ENCODE results near the gene RAPGEF3.

Gene RAPGEF3

GRCh38 chr12:47757364-47757839 is 1.3 kb downstream of the RAPGEF3 start:
- TF ChIP-seq, protein P1, sequence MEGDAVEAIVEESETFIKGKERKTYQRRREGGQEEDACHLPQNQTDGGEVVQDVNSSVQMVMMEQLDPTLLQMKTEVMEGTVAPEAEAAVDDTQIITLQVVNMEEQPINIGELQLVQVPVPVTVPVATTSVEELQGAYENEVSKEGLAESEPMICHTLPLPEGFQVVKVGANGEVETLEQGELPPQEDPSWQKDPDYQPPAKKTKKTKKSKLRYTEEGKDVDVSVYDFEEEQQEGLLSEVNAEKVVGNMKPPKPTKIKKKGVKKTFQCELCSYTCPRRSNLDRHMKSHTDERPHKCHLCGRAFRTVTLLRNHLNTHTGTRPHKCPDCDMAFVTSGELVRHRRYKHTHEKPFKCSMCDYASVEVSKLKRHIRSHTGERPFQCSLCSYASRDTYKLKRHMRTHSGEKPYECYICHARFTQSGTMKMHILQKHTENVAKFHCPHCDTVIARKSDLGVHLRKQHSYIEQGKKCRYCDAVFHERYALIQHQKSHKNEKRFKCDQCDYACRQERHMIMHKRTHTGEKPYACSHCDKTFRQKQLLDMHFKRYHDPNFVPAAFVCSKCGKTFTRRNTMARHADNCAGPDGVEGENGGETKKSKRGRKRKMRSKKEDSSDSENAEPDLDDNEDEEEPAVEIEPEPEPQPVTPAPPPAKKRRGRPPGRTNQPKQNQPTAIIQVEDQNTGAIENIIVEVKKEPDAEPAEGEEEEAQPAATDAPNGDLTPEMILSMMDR (IDR thresholded peaks at IDR 0.05; ENCODE audit: low read depth, low read length): no peak
- TF ChIP-seq MAX (IDR thresholded peaks at IDR 0.05; ENCODE audit: low read depth, low read length): no peak
- peak overlapping the region; percentile 71 for H3K4me3 ChIP-seq (ENCODE audit: low read depth, low read length)
- DNase-seq (ENCODE audit: low read depth): no peak

DNA sequence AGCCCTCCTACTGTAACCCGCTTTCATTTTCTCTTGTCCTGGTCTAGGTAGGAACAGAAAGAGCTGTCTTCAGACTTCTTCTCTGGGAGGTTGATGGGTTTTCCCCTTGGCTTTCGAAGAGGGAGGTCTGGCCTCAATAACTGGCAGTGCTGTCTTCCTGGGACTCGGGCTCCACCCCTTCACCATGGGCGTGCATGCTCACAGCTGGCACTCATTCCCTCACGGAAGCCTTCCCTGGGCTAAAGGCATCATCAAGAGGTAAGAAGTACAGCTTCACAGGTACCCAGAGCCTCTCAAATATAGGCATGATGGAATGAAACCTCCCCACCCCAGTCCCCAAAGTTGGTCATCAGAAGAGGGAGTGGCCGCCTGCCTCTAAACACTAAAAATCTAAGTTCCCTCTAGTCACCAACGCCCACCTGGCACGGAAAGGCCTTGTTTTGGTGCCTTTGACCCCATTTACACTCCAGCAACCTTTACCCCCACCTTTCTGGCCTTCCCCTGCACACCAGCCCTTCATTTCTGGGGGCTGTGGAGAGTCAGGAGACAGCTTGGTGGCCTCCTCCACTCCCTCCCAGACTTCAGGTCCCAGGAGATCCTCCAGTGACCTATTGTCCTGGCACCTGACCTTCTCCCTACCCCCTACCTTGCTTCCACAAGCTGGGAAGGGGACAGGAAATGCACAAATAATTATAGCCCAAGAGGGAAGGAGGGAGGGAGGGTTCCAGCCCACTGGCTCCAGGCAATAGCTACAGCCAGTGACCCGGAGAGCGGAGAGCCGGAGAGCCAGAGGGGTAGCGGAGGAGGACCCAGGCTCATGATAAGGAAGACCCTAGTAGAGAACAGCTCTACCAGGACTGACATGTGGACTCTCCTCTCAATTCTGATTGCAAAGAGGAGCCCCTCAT is 2.8 kb downstream of the RAPGEF3 start:
- DNase-seq (ENCODE audit: low read depth): no peak
- H3K4me3 ChIP-seq (ENCODE audit: low read depth, low read length): peak overlapping the region; percentile 33
- TF ChIP-seq MAX (IDR thresholded peaks at IDR 0.05; ENCODE audit: low read depth, low read length): no peak

DNA sequence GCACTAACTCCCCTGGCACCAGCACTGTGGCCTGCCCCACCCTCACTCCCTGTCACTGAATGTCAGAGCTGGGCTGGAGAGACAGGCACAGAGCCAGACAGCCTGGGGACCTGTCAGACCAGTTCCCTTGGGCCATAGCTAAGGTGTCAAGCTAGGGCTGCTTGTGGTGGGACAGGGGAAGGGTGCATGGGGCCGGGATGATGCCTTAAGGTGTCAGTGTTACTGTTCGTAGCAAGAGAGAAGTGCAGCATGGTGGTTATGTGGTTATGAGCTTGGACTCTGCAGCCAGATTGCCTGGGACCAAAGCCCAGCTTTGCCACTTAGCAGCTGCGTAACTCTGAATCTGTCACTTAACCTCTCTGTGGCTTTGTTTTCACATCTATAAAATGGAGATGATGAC is 3.8 kb downstream of the RAPGEF3 start:
- no peak overlapping the region for H3K4me3 ChIP-seq (ENCODE audit: low read depth, low read length)
- TF ChIP-seq, protein P1 (IDR thresholded peaks at IDR 0.05; ENCODE audit: low read depth, low read length): no peak
- TF ChIP-seq MYC (IDR thresholded peaks at IDR 0.05; ENCODE audit: low read depth, low read length): 0 out of 2 replicates have a peak, but pooled peaks have one; percentile 11
- peak; percentile 42 for DNase-seq (ENCODE audit: low read depth)

DNA sequence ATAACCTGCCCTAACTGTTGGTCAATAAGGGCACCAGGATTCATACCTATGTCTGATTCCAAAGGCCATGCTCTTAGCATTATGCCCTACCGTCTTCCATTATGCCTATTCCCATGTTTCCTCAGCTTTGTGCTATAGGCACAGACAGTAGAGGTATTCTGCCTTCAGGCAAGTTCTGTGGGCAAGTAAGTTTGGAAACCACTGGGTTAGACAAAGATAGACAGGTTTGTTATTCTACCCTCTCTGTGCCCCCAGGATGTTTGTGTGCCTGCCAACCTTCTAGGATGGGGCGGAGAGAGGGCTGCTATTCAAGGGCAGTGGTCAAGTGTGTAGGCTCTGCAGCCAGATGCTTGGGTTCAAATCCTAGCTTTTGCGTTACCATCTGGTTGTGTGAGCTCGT is 4.6 kb downstream of the RAPGEF3 start:
- no peak for DNase-seq (ENCODE audit: low read depth)
- H3K4me3 ChIP-seq (ENCODE audit: low read depth, low read length): peak overlapping the region; percentile 50
- TF ChIP-seq, protein P1 (IDR thresholded peaks at IDR 0.05; ENCODE audit: low read depth, low read length): no peak
- TF ChIP-seq MAX (IDR thresholded peaks at IDR 0.05; ENCODE audit: low read depth, low read length) (no peak), MYC (IDR thresholded peaks at IDR 0.05; ENCODE audit: low read depth, low read length) (no peak), POLR2A (IDR thresholded peaks at IDR 0.05; ENCODE audit: extremely low read depth, insufficient read length) (no peak)

DNA sequence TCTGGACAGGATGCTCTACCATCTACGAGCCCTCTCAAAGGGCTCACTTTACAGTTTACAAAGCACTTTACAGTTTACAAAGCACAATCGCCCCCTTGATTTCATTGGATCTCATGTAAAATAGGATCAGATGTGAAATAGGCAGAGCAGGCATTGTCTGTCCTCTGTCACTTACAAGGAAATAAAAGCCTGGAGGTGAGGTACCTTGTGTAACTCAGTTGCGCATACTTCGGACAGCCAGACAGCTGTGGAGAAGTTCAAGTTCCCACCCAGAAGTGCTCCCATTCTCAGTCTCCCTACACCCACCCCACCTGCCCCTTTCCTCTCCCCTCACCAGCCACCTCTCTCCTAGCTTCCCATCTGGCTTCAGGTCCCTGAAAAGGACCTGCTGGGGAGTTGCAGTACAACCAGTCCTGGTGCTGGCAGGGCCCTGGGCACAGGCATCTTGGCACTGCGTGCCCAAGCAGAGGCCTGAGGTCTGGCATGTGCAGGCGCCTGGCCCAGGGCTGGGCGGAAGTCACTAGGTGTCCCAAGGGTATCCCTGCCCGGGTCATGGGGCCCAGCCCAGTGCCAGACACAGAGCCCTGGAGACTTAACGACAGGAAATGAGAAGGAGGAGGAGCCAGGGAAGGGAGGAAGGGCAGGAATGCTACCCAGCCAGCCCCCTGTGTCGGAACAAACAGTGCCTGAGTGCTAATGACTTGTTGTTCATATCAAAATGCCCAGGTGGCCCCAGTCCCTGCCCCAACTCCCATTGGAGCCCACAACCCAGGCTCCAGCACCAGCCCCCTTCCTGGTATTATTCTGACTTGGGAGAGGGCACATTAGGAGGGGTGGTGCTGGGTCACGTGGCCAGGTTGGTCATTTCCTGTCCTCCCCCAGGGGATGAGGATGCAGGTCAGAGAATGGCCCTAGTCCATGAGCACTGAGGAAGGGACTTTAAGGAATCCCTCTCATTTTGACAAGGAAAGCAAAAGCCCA is 5.4 kb downstream of the RAPGEF3 start:
- H3K4me3 ChIP-seq (ENCODE audit: low read depth, low read length): peak overlapping the region; percentile 50
- DNase-seq (ENCODE audit: low read depth): peak; percentile 92
- peak; percentile 84 for TF ChIP-seq MYC (IDR thresholded peaks at IDR 0.05; ENCODE audit: low read depth, low read length)
- TF ChIP-seq POLR2A (IDR thresholded peaks at IDR 0.05; ENCODE audit: extremely low read depth, insufficient read length): peak; percentile 20
- peak; percentile 86 for TF ChIP-seq MAX (IDR thresholded peaks at IDR 0.05; ENCODE audit: low read depth, low read length)
- TF ChIP-seq, protein P1 (IDR thresholded peaks at IDR 0.05; ENCODE audit: low read depth, low read length): no peak

DNA sequence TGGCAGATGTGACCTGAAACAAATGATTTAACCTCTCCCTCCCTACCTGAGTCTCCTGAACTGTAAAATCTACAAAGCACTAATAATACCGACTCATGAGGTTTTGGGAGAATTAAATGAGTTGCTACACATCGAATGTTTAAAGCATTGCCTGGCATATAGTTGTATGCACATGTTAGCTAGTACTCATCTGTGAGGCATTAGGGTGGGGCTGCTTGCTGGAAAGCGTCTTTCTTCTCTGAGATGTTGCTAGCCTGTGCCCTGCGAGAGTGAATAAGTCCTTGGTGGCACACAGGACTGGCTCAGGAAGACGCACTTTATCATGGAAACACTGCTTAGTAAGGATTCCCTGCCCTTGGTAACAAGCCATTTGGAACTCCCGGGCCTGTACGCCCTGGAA is 6.1 kb downstream of the RAPGEF3 start:
- TF ChIP-seq MAX (IDR thresholded peaks at IDR 0.05; ENCODE audit: low read depth, low read length): no peak
- no peak for TF ChIP-seq POLR2A (IDR thresholded peaks at IDR 0.05; ENCODE audit: extremely low read depth, insufficient read length)
- 0 out of 2 replicates have a peak, but pooled peaks have one; percentile 13 for TF ChIP-seq MYC (IDR thresholded peaks at IDR 0.05; ENCODE audit: low read depth, low read length)
- TF ChIP-seq, protein P1 (IDR thresholded peaks at IDR 0.05; ENCODE audit: low read depth, low read length): no peak
- no peak for DNase-seq (ENCODE audit: low read depth)
- H3K4me3 ChIP-seq (ENCODE audit: low read depth, low read length): no peak overlapping the region
